Mesothelial cell of epicardium (in vitro differentiated cells): ENCODE results near the gene HTR7. TPM values are rescaled to one million over a fixed set of nuclear protein-coding genes. Genes with fewer than 3 reads are reported as not detected.

Experiments
- DNase-seq, 2 experiments: peaks; one replicate each; pipeline ENCODE4 v3.0.0; 2021; ENCODE audit warnings: low spot score in 2 of 2; ENCODE audit not compliant: unreplicated experiment in 2 of 2
- H3K27ac Mint-ChIP-seq: 2 replicates; pipeline ENCODE4 v1.8.0; 2021; ENCODE audit warnings: mixed read lengths
- H3K27me3 Mint-ChIP-seq: 2 replicates; pipeline ENCODE4 v1.8.0; 2021; ENCODE audit warnings: low read depth, mixed read lengths
- H3K36me3 Mint-ChIP-seq: 2 replicates; pipeline ENCODE4 v1.8.0; 2021; ENCODE audit warnings: mixed read lengths
- H3K4me1 Mint-ChIP-seq: 2 replicates; pipeline ENCODE4 v1.8.0; 2021; ENCODE audit warnings: mixed read lengths
- H3K4me3 Mint-ChIP-seq: 2 replicates; pipeline ENCODE4 v1.8.0; 2021; ENCODE audit warnings: mild to moderate bottlenecking, moderate library complexity, mixed read lengths
- H3K9me3 Mint-ChIP-seq: 2 replicates; pipeline ENCODE4 v1.8.0; 2021; ENCODE audit warnings: mixed read lengths
- CTCF ChIP-seq: fragments of 200-600 bp; sonication (generic); IDR thresholded peaks from one replicate; pipeline ENCODE4 v1.5.0; 2021; ENCODE audit warnings: antibody characterized with exemption; ENCODE audit not compliant: unreplicated experiment
- total RNA-seq: library from RNA; stranded (reverse); gene quantifications from 3 replicates; pipeline ENCODE4 v1.2.1, GENCODE V29; 2021

Gene HTR7
- total RNA-seq, 1 donor from 2014 or later, result 3.4 TPM

- Mint-ChIP-seq H3K27me3 (peaks cover 79% of the 10 kb centered on the region), H3K4me3 (peak overlapping the region; percentile 83), H3K27ac (peak overlapping the region; percentile 43), H3K4me1 (peaks cover 3% of the 10 kb centered on the region), H3K36me3 (no peaks in the 10 kb centered on the region), H3K9me3 (peaks cover 3% of the 10 kb centered on the region)
- no peak for DNase-seq
- TF ChIP-seq CTCF, result no peak
Observed at GRCh38 chr10:90858461-90858968, 676 bp upstream of the HTR7 start.

- Mint-ChIP-seq H3K27ac (no peak overlapping the region), H3K4me3 (peak overlapping the region; percentile 81), H3K4me1 (peaks cover 3% of the 10 kb centered on the region), H3K9me3 (peaks cover 9% of the 10 kb centered on the region), H3K36me3 (peaks cover under 1% of the 10 kb centered on the region), H3K27me3 (peaks cover 72% of the 10 kb centered on the region)
- no peak for TF ChIP-seq CTCF
- no peak for DNase-seq
Observed at GRCh38 chr10:90856964-90857634, 740 bp downstream of the HTR7 start.

- Mint-ChIP-seq H3K27me3 (peaks cover 66% of the 10 kb centered on the region), H3K27ac (no peak overlapping the region), H3K36me3 (peaks cover 5% of the 10 kb centered on the region), H3K9me3 (peaks cover 15% of the 10 kb centered on the region), H3K4me3 (peak overlapping the region; percentile 81), H3K4me1 (peaks cover 3% of the 10 kb centered on the region)
- no peak for DNase-seq
- no peak for TF ChIP-seq CTCF
Observed at GRCh38 chr10:90856261-90856660, 1.6 kb downstream of the HTR7 start.

- H3K27ac Mint-ChIP-seq, result no peak overlapping the region
- H3K36me3 Mint-ChIP-seq, result peaks cover 12% of the 10 kb centered on the region
- no peak for DNase-seq
- H3K9me3 Mint-ChIP-seq, result peaks cover 25% of the 10 kb centered on the region
- H3K4me3 Mint-ChIP-seq, result no peak overlapping the region
- H3K4me1 Mint-ChIP-seq, result peaks cover 3% of the 10 kb centered on the region
- H3K27me3 Mint-ChIP-seq, result peaks cover 59% of the 10 kb centered on the region
- TF ChIP-seq CTCF, result no peak
Observed at GRCh38 chr10:90855126-90855525, 2.7 kb downstream of the HTR7 start.

GRCh38 chr10:90849956-90850749, 7.7 kb downstream of the HTR7 start:
- peaks cover 19% of the 10 kb centered on the region for H3K27me3 Mint-ChIP-seq
- TF ChIP-seq CTCF, result no peak
- H3K36me3 Mint-ChIP-seq, result peaks cover 15% of the 10 kb centered on the region
- H3K4me1 Mint-ChIP-seq, result no peaks in the 10 kb centered on the region
- no peak overlapping the region for H3K4me3 Mint-ChIP-seq
- peaks cover 30% of the 10 kb centered on the region for H3K9me3 Mint-ChIP-seq
- no peak overlapping the region for H3K27ac Mint-ChIP-seq
- DNase-seq, result no peak
